Subcutaneous adipose tissue (tissue), 4 donors: ENCODE measurements around the gene ENPP6. TPM values are rescaled to one million over a fixed set of nuclear protein-coding genes. Genes with fewer than 3 reads are reported as not detected.

Experiments
- CTCF ChIP-seq: fragments of 450-650 bp; IDR thresholded peaks from one replicate; pipeline ENCODE4 v1.5.1; 2016; ENCODE audit warnings: low read depth, mild to moderate bottlenecking, control low read depth, antibody characterized with exemption, moderate library complexity
- total RNA-seq, 4 donors: library from RNA; depleted of rRNA; stranded (reverse); fragments of >200 nt; gene quantifications; one replicate each; pipeline ENCODE4 v1.1.0, GENCODE V29; 2016

The ENPP6 gene
- total RNA-seq, 4 donors from 2014 or later: 0.17 TPM; not detected in 3

- TF ChIP-seq CTCF: no peak
Observed at GRCh38 chr4:184259866-184260265, 42.2 kb upstream of the ENPP6 start.

- no peak for TF ChIP-seq CTCF
Observed at GRCh38 chr4:184259081-184259480, 41.4 kb upstream of the ENPP6 start.

GRCh38 chr4:184255871-184256642, 38.4 kb upstream of the ENPP6 start:
- TF ChIP-seq CTCF: no peak

- no peak for TF ChIP-seq CTCF
Observed at GRCh38 chr4:184255361-184255760, 37.7 kb upstream of the ENPP6 start.

- TF ChIP-seq CTCF: no peak
Observed at GRCh38 chr4:184253072-184253420, 35.4 kb upstream of the ENPP6 start.

- TF ChIP-seq CTCF: no peak
Observed at GRCh38 chr4:184252136-184253071, 34.7 kb upstream of the ENPP6 start.

- TF ChIP-seq CTCF: no peak
Observed at GRCh38 chr4:184251670-184251980, 34.0 kb upstream of the ENPP6 start.
